ENCODE measurements around the gene ID2. TPM values are rescaled to one million over a fixed set of nuclear protein-coding genes. Genes with fewer than 3 reads are reported as not detected.

The ID2 gene
- total RNA-seq, 1 experiment from 2014 or later: 112 TPM

DNA sequence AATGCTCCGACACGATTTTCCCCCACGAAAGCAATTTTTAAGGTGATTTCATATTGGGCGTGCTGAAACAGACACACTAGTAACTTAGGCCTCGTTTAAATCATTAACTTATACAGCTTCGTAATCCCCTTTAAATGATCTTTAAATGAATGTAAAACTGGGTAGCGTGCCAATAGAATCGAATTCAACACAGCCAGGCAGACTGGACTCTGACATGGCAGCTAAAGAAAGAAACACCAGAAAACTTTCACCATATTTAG lies 2.4 kb upstream of the ID2 start:
- ATAC-seq: no peak
- intact Hi-C loops (cut with micrococcal nuclease): loop anchor here (2.0 kb wide), 1 partner anchor 17 kb away; no protein-coding TSS in a partner anchor
- Histone ChIP-seq H3K27me3 (ENCODE audit: insufficient read depth, low read length) (no peaks in the 10 kb centered on the region), H3K4me3 (replicated peaks in 1 of 2; ENCODE audit: low read depth in 1 of 2, low read length in 2 of 2) (peak overlapping the region; percentile 60 to 64), H3K9me2 (ENCODE audit: insufficient read depth) (no peaks in the 10 kb centered on the region), H3K4me2 (ENCODE audit: low read length) (peak overlapping the region; percentile 87), H2AFZ (ENCODE audit: low read depth, low read length, poor library complexity, severe bottlenecking) (no peak overlapping the region), H3K79me2 (ENCODE audit: insufficient read depth, low read length) (peaks cover 26% of the 10 kb centered on the region), H4K20me1 (ENCODE audit: insufficient read depth) (peaks cover 5% of the 10 kb centered on the region; the same call in 1 of the 2 replicates), H3K4me1 (ENCODE audit: control insufficient read depth in 1 of 2, insufficient read depth in 2 of 2, low read length in 2 of 2) (peaks cover 18 to 54% of the 10 kb centered on the region in 2 experiments), H3K9ac (ENCODE audit: low read length) (peak overlapping the region; percentile 75), H3K36me3 (ENCODE audit: control insufficient read depth in 1 of 2, insufficient read depth in 2 of 2, low read length in 2 of 2) (peaks cover 2 to 11% of the 10 kb centered on the region in 2 experiments; a peak in 2 of 4 replicates), H3K27ac (ENCODE audit: low read depth, low read length) (peak overlapping the region; percentile 97), H3K9me3 (ENCODE audit: control insufficient read depth in 1 of 2, insufficient read depth in 1 of 2, low read depth in 1 of 2, low read length in 2 of 2) (no peaks in the 10 kb centered on the region)
- no TSS peak for BruUV-seq (replicated peaks)
- no peak for DNase-seq (ENCODE audit: low read depth, low spot score)
- POLR2A ChIA-PET: interaction anchor here (1.4 to 1.9 kb wide), 4 partner anchors 10 to 155 kb away, joined by 3 to 5 read pairs (median 4); no protein-coding TSS in a partner anchor
- RAD21 ChIA-PET (ENCODE audit: low non-redundant PET in 1 of 2, low total read pairs in 2 of 2, uncharacterized antibody in 2 of 2, unreplicated experiment in 2 of 2): no interaction called here
- TF ChIP-seq SP1 (IDR thresholded peaks at IDR 0.05; ENCODE audit: low read depth): no peak
- TF ChIP-seq SIN3A (IDR thresholded peaks at IDR 0.05; ENCODE audit: low read depth): no peak
- no peak for TF ChIP-seq YY1 (IDR thresholded peaks at IDR 0.05; ENCODE audit: extremely low read depth, insufficient replicate concordance, low read depth, low read length)
- no peak for TF ChIP-seq ZFX (IDR thresholded peaks at IDR 0.05)
- no peak for TF ChIP-seq TCF7L2 (IDR thresholded peaks at IDR 0.05; ENCODE audit: borderline replicate concordance, extremely low read depth, insufficient read depth, insufficient read length)
- no peak for TF ChIP-seq POLR2A (IDR thresholded peaks at IDR 0.05; ENCODE audit: borderline replicate concordance, extremely low read depth, insufficient read depth, insufficient read length)
- TF ChIP-seq CTCF (IDR thresholded peaks at IDR 0.05 in 2 of 3, conservative IDR thresholded peaks at IDR 0.05 in 1 of 3; ENCODE audit: borderline replicate concordance in 1 of 3, insufficient read depth in 1 of 3, low read depth in 2 of 3, low read length in 2 of 3): no peak
- no peak for TF ChIP-seq SRF (IDR thresholded peaks at IDR 0.05; ENCODE audit: low read depth)
- TF ChIP-seq, protein P1, sequence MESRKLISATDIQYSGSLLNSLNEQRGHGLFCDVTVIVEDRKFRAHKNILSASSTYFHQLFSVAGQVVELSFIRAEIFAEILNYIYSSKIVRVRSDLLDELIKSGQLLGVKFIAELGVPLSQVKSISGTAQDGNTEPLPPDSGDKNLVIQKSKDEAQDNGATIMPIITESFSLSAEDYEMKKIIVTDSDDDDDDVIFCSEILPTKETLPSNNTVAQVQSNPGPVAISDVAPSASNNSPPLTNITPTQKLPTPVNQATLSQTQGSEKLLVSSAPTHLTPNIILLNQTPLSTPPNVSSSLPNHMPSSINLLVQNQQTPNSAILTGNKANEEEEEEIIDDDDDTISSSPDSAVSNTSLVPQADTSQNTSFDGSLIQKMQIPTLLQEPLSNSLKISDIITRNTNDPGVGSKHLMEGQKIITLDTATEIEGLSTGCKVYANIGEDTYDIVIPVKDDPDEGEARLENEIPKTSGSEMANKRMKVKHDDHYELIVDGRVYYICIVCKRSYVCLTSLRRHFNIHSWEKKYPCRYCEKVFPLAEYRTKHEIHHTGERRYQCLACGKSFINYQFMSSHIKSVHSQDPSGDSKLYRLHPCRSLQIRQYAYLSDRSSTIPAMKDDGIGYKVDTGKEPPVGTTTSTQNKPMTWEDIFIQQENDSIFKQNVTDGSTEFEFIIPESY (IDR thresholded peaks at IDR 0.05; ENCODE audit: extremely low read depth, insufficient replicate concordance, low read length): no peak
- no peak for TF ChIP-seq POLR2AphosphoS5 (IDR thresholded peaks at IDR 0.05; ENCODE audit: low read depth, low read length)
- TF ChIP-seq JUND (IDR thresholded peaks at IDR 0.05): no peak
- TF ChIP-seq MAX (IDR thresholded peaks at IDR 0.05): no peak
- no peak for TF ChIP-seq CBX3 (IDR thresholded peaks at IDR 0.05; ENCODE audit: low read depth)
- no peak for TF ChIP-seq EZH2 (IDR thresholded peaks at IDR 0.05)
- TF ChIP-seq ZNF274 (IDR thresholded peaks at IDR 0.05; ENCODE audit: low read depth, low read length): no peak
- no peak for TF ChIP-seq CEBPB (IDR thresholded peaks at IDR 0.05; ENCODE audit: low read depth)
- TF ChIP-seq RAD21 (IDR thresholded peaks at IDR 0.05; ENCODE audit: low read depth): no peak
- TF ChIP-seq EZH2phosphoT487 (IDR thresholded peaks at IDR 0.05; ENCODE audit: borderline replicate concordance): no peak
- TF ChIP-seq EGR1 (IDR thresholded peaks at IDR 0.05; ENCODE audit: low read depth): no peak
- TF ChIP-seq REST (IDR thresholded peaks at IDR 0.05; ENCODE audit: low read depth): no peak
- CTCF ChIA-PET: no interaction called here
